HG03066 (cell line): ENCODE measurements around the gene LDAF1.
"Not testable (repeated sequence)": the region's sequence is repeated elsewhere in the genome, so short reads cannot be mapped to it uniquely, and the experiment has no call there.

ENCODE experiments used
- ATAC-seq: cut with Tn5 transposase; IDR thresholded peaks from one replicate; pipeline ENCODE4 v1.9.1; 2021; ENCODE audit warnings: low read depth; ENCODE audit not compliant: unreplicated experiment

The LDAF1 gene

DNA sequence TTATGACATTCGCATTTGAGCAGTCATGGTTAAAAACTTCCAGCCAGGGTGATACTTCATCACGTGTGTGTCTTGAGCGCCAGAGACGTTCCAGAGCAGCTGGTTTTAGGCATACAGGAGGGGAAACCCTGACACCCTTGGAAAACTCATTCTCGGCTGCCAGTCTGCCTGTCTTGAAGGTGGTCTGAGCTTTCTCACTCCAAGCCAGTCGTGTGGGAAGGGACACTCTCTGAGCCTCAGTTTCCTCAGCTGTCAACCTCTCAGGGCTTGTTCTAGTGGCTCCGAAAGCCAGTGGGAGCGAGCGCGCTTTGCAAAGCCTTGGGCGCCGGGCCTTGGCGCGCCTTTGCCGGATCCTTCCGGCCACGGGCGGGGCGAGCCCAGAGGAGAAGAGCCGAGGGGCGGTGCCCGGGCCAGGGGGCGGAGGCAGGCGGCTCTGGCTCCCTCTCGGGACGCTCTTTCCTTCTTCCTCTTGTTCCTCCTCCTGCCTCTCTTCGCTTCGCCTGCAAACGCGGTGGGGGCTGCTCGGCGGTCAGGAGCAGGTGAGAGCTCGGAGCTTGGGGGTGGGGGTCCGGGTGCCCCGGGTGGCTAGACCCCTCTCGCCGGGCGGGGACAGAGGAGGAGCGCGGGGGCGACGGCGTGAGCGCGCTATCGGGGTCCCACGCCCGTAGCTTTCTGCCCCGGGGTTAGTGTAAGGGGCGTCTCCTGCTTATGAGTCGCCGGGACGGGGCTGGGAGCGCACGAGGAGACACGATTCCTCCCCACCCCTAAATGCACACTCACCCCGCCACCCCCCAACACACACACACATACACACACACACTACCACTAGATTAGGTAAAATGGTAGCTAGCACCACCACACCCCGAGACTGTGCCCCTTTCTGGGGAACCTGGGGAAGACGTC is at the start of gene LDAF1:
Gene LDAF1, plus strand, starts transcription at position 467 of the 903 bp plus-strand sequence. CDS start 2,509 bp downstream, outside the sequence.
- ATAC-seq = peak; percentile 81

DNA sequence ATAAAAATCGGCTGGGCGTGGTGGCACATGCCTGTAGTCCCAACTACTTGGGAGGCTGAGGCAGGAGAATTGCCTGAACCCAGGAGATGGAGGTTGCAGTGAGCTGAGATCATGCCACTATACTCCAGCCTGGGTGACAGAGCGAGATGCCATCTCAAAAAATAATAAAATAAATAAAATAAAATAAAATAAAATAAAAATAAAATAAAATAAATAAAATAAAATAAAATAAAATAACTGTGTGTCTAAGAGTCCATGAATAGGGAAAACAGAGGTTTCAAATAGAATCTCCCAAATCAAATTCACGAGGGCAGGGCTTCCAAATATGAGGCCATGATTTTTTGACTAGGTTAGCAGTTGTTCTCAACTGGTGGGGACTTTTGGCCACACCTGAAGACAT is 42.9 kb upstream of the LDAF1 start:
- ATAC-seq = not testable (repeated sequence)

DNA sequence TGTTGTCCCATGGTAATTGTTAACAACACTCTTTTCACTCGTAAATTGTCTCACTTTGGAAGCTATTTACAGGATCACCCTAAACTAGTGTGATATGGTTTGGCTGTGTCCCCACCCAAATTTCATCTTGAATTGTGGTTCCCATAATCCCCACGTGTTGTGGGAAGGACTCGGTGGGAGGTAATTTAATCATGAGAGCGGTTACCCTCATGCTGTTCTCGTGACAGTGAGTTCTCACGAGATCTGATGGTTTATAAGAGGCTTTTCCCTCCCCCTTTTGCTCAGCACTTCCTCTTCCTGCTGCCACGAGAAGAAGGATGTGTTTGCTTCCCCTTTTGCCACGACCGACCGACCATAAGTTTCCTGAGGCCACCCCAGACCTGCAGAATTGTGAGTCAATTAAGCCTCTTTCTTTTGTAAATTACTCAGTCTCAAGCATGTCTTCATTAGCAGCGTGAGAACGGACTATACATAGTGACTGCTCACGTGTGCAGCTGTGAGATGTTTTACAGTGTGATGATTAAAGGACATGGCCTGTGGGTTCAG is 42.3 kb upstream of the LDAF1 start:
- ATAC-seq = no peak

DNA sequence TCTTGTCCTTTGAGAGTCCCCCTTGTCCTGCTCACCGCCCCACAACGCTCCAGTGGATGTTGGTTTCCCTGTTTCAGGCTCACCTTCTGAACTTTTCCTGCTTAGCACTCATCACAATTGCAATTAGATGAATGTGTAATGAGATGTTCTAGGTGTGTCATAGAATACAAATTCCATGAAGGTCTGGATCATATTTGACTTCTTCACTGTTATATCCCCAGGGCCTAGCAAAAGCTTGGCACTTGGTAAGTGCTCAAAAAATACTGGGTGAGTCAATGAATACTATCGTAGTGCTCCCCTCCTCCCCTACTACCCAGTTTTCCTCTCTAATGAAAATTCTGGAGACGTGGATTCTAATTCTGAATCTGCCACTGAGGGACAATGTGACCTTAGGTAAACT is 40.9 kb upstream of the LDAF1 start:
- ATAC-seq = no peak

DNA sequence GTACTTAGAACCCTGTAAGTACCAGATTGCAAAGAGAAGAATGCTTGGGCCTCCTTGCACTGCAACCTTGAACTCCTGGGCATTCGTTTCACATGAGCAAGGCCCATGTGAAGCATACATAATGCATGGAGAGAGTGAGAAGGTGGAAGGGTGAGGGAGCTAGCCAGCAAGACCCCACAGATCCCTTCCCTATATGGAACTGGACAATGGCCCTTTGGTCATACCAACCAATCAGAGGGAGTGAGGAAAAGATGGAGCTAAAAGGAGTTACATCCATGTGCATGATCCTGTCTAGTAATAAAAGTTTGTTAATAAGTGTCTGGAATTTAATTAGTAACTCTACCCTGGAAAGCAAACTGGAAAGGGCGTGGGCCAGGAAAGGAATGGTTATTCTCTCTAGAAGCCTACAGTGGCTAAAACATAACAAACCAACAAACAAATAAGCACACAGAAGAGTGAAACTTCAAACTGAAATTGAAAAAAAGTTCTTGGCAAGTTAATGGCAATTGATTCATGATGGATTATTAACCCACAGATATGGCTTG is 37.4 kb upstream of the LDAF1 start:
- ATAC-seq = no peak

DNA sequence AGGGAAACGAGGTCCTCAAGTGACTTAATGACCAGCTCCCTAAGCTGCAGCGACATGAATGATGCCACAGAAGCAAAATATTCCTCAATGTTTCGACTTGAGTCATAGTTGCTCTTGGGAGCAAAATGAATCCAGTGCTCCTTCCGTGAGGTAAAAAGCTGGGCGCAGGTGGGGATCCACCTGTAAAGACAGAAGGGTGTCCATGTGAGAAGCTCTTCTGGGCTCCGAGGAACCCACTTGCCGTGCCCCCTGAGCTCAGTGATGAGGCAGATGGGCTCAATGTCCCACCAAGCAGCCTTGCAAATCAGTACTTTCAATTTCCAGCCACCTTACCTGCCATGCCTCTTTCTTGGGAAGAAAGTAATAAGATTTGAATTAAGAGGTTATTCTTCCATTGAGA is 33.3 kb upstream of the LDAF1 start:
- ATAC-seq = no peak

DNA sequence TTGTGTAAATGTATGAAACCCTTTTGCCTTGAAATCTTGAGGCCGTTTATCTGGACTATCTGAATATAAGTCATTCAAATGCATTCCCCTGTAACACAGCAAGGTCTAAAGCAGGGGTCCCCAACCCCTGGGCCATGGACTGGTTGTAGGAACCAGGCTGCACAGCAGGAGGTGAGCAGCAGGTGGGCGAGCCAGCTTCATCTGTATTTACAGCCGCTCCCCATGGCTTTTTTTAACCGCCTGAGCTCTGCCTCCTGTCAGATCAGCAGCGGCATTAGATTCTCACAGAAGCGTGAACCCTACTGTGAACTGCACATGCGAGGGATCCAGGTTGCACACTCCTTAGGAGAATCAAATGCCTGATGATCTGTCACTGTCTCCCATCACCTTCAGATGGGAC is 32.0 kb upstream of the LDAF1 start:
- no peak for ATAC-seq

DNA sequence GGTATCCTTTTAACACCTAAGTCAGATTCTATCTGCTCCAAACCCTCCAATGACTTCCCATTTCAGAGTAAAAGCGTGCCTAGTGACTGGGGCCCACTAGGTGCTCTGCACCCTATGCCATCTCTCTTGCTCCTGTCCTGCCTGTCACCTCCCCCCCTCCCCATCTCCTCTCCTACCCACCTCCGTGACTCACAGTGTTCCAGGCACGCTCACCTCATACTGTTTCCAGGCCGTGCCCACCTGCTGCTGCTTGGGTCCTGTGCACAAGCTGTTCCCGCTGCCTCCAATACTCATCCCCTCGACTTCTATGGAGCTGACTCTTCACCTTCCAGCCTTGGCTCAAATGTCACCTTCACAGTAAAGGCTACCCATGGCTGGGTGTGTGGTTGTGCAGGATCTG is 29.5 kb upstream of the LDAF1 start:
- no peak for ATAC-seq

DNA sequence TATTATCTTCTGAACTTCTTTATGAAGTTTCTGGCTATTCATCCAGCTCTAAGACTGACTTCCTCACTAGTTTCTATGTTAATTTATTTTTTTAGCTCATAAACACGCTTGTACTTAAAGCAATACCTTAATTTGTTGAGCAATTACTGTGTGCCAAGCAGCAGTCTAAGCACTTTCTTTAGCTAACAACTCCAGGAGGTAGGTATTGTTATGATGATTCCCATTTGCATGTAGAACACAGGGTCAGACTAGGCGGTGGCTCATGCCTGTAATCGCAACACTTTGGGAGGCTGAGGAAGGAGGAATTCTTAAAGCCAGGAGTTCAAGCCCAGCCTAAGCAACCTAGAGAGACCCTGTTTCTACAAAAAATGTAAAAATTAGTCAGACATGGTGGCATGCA is 27.7 kb upstream of the LDAF1 start:
- no peak for ATAC-seq

DNA sequence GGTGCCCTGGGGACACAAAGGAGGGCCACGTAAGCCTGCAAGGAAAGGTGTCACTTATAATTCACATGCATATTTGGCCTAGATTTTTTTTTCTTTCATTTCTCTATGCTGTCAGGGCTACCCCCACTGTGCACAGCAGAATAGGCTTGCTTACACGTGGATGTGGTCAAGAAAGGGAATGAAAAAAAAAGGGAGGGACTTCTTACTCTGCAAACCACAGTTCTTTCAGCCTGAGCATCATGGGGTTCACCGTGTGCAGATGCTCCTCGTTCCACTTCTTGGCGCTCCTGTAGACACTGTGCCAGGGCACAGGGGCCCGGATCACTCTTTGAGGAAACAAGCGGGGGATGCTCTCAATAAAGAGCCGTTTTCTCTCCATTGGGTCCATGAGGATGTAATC is 24.4 kb upstream of the LDAF1 start:
- no peak for ATAC-seq

DNA sequence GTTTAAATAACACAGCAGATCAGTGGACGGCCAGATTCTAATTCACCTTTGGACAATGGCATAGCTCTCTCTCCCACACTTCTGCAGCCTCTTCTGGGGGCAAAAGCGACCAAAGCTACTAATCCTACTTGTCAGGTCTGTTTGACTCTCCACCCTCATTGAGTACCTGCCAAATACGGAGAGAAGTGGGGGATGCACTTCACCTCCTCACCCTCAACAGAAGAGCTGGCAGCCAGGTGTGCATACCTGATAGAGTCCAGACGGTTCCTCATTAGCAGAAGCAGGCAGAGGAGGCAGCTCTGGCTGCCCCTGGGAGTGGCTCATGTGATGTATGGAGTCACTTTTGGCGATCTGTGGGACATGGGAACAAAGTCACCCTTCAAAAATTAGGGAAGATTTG is 12.7 kb upstream of the LDAF1 start:
- no peak for ATAC-seq

DNA sequence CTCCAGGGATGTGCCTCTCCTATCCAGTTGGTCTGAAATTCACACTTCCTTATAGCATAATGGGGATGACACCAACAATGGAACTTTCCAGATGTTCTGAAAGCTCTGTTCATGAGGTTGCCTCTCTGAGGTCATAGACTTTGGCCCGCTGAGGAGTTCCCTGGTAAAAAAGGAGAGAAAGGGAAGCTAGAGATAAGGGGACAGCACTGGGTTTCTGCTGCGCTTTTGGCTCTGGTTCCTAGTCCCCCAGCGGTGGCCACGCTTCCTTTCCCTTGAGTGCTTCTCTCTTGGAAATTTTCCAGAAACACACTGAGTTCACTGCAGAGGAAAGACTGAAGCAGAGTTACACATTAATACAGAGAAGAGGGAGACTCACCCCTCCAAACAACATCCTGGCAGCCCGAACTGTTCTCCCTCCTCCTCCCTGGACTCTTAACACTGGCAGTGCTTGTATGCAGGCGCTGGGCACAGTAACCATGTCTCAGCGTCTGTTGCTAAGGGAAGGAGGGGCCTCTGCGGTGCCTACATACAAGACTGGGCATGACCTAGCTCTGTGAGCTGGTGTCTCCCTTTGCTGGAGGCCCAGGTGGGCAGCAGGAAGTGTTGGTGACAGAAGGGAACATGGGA is 8.0 kb upstream of the LDAF1 start, which contains the start of gene DNAH3:
Gene DNAH3, minus strand, starts transcription at position 472 of the 627 bp plus-strand sequence. CDS start 527 bp downstream, outside the sequence.
- no peak for ATAC-seq

DNA sequence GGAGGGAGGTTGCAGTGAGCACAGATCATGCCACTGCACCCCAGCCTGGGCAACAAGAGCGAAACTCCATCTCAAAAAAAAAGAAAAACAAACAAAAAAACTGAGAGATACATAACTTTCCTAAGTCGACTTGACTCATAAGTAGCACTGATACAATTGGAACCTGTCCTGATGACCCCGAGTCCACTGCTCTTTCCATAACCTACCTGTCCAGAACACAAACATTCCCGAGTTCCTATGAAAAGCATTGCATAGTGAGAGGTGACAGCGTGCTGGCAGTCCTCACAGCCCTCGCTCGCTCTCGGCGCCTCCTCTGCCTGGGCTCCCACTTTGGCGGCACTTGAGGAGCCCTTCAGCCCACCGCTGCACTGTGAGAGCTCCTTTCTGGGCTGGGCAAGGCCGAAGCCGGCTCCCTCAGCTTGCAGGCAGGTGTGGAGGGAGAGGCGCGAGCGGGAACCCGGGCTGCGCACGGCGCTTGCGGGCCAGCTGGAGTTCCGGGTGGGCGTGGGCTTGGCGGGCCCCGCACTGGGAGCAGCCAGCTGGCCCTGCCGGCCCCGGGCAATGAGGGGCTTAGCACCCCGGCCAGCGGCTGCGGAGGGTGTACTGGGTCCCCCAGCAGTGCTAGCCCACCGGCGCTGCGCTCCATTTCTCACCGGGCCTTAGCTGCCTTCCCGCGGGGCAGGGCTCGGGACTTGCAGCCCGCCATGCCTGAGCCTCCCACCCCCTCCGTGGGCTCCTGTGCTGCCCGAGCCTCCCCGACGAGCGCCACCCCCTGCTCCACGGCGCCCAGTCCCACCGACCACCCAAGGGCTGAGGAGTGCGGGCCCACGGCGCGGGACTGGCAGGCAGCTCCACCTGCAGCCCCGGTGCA is 6.1 kb upstream of the LDAF1 start:
- not testable (repeated sequence) for ATAC-seq

DNA sequence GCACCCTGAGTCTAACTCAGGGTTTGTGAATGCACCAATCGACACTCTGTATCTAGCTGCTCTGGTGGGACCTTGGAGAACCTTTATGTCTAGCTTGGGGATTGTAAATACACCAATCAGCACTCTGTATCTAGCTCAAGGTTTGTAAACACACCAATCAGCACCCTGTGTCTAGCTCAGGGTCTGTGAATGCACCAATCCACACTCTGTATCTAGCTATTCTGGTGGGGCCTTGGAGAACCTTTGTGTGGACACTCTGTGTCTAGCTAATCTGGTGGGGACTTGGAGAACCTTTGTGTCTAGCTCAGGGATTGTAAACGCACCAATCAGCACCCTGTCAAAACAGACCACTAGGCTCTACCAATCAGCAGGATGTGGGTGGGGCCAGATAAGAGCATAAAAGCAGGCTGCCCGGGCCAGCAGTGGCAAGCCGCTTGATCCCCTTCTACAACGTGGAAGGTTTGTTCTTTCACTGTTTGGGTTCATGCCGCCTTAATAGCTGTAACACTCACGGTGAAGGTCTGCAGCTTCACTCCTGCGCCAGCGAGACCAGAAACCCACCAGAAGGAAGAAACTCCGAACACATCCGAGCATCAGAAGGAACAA is 5.2 kb upstream of the LDAF1 start:
- ATAC-seq = not testable (repeated sequence)

DNA sequence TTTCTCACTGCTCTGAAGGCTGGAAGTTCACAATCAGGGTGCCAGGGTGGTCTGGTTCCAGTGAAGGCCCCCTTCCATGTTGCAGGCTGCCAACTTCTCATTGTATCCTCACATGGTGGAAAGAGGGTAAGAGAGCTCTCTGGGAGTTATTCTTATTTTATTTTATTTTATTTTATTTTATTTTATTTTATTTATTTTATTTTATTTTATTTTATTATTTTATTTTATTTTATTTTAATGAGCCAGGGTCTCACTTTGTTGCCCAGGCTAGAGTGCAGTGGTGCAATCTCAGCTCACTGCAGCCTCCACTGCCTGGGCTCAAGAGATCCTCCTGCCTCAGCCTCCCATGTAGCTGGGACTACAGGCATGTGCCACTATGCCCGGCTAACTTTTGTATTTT is 2.5 kb upstream of the LDAF1 start:
- ATAC-seq = not testable (repeated sequence)

DNA sequence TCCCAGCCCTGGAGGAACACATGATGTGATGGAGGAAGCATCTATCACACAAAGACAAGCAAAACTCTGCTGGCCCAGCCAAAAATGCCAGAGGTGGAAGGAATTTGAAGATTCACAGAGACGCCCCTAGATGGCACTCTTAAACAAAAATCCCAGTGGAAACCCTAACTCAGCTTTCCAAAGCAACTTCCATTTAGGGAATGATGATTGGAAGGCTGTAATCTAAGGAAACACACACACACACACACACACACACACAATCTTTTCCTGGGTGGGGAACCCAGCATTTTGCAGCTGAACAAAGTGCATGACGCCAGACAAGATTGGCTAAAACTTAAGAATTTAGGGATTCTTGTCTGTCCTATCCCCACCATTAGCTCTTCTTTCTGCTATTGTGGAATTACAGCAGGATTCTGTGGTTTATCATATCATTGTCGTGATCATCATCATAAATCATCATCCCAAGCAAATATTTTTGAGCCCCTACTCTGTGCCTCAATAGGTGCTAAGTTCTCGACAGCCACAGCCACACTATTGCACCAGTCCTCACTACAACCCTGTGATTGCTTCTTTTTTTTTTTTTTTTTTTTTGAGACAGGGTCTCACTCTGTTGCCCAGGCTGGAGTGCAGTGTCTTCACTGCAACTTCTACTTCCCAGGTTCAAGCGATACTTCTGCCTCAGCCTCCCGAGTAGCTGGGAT is 1.6 kb upstream of the LDAF1 start:
- ATAC-seq = no peak

DNA sequence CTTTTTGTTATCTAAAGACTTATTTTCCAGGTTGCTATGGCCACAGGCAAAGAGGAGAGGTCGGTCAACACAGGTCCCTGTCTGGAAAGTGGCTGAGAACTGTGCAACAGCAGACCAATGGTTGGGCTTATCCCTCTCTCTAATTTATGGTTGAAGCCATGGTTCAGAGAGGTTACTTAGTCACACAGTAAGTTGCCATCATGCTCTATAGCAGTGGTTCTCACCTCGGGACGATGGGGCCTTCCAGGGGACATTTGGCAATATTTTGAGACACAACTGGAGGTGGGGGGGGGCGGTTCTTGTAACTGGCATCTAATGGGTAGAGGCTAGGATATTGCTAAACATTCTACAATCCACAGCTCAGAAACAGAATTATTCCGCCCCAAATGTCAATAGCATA is 842 bp upstream of the LDAF1 start:
- ATAC-seq = no peak

DNA sequence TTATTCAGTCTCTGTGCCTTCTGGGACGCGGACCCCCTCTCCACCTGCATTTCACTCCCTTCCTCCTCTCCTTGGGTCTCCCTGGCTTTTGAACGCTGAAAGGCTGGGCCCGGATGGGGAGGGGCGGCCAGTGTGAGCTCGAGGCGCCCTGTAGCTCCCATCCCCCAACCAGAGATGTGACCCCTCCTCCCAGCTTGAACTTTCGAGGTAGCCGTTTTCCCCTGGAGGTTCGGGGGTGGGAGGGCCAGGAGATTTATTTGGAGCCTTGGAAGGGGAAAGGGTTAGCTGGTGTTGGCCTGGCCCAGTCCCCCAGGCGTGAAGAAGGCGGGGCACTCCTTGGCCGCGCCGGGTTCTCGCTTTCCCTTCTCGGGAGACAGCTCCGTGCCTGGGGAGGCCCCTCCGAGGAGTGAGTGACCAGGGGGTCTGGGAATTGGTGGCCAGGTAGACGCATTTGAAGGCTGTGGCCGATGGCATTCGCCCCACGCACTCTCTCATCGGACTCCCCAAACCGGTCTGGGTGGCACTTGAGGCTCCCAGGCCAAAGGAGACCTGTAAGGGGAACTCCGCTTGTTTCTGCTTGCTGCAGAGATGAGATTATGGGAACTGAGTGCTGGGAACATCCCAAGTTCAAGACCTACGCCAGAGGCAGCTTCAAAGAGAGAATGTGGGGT is 942 bp downstream of the LDAF1 start:
- ATAC-seq = no peak

DNA sequence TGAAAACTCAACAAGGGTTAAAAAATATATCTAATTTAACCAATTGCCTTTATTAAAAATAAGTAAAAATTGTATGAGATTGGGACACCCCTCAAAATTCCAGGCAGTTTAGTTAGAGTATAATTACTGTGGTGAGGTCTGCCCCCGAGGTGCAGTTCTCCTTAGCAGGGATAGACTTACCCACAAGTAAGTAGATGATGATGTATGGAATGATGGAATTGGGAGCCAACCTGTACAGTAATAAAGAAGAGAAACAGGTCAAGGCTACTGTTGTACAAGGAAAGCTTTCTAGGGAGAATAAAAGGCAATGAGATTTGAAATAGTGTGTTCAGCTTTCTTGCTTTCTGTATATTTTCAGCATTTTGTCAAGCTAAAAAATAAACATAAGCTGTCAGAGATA is 1.8 kb downstream of the LDAF1 start:
- ATAC-seq = no peak
